Measurements from ENCODE around the gene DNASE1L3.
A peak's percentile ranks its signal among the peaks of the same experiment; 100 is the strongest.

DNASE1L3 gene

DNA sequence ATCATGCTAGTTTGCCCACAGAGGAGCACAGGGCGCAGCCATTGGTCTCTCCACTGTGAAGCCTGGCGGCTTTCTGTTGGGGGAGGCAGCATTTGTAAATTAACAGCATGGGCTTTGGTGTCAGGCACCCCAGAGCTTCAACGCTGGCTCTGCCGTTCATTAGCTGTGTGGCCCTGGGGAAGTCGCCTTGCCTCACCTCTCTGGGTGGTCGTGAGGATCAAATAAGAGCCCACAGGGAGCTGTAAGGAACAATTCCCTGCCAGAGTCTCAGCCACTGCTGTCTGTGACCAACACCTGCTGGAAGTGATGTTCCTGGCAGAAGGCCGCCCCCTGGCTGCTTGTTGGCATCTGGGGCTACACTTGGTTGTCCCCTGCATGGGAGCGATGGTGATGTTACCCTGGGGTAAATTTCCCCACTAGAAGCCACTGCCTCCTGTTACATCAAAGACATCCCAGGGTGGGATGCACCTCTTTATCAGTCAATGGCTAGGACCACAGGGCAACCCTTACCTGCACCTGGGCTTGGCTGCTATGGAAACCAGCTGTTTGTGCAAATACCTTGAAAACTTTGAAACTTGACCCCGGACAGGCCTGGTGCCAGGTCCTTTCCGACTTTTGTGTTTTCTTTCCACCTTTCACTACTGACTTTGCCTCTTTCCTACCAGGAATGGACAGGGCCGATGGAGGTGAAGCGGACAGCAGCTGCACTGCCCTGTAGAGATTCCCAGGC lies 36.9 kb downstream of the DNASE1L3 start:
- H3K27ac ChIP-seq (ENCODE audit: low read depth, low read length) = peak overlapping the region; percentile 23

DNA sequence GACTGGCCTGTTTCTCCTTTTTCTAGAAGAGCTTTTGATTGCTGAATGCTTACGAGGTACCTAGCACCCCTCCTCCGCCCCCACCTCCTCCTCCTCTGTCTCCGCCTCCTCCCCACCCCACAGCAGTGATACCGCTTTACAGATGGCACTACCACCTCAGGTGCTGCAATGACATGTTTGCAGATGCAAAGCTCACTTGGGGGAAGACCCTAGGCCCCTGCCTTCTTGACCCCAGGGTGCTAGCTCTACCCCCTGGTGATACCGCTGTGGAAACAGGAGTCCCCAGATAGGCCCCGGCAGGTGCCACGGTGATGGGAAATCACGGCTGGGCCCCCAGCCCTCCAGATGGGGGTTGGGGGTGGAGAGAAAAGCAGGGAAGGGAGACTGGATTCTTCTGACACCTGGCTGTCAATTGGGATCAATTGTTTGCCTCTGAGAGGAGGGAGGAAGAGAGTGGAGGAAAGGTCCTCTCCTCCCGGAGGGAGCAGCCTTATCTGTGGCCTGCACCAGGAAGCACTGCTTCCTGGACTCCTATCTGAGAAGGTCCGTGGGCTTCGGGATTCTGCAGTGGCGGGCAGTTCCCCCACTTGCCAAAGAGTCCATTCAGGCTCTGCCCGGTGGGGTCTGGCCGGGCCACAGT lies 37.6 kb downstream of the DNASE1L3 start:
- Histone ChIP-seq H3K27ac (ENCODE audit: low read depth, low read length) (no peak overlapping the region), H3K27me3 (ENCODE audit: control insufficient read depth in 5 of 5, insufficient read depth in 4 of 5, low read length in 5 of 5) (peaks cover 0 to 3% (median 0%) of the 10 kb centered on the region in 5 donors), H3K9ac (ENCODE audit: low read length in 5 of 5) (peak overlapping the region in 1 of 5 donors; percentile 2), H3K4me3 (ENCODE audit: low read depth in 1 of 5, low read length in 5 of 5) (no peak overlapping the region), H3K9me3 (ENCODE audit: control insufficient read depth in 5 of 5, low read length in 5 of 5) (no peaks in the 10 kb centered on the region), H3K36me3 (ENCODE audit: control insufficient read depth in 5 of 5, insufficient read depth in 5 of 5, low read length in 5 of 5) (peaks cover 0 to 36% (median 30%) of the 10 kb centered on the region in 5 donors), H3K4me1 (ENCODE audit: control insufficient read depth in 5 of 5, insufficient read depth in 5 of 5, low read length in 5 of 5) (peaks cover 2 to 41% (median 28%) of the 10 kb centered on the region in 5 donors)

More for the DNA sequence above, 36.9 kb downstream of the DNASE1L3 start:
- no peaks in the 10 kb centered on the region for H3K9me3 ChIP-seq (ENCODE audit: control insufficient read depth in 5 of 5, low read length in 5 of 5)
- H3K9ac ChIP-seq (ENCODE audit: low read length in 5 of 5) = peak overlapping the region in 2 of 5 donors; percentile 2 to 35
- H3K27me3 ChIP-seq (ENCODE audit: control insufficient read depth in 5 of 5, insufficient read depth in 4 of 5, low read length in 5 of 5) = peaks cover 0 to 3% (median 0%) of the 10 kb centered on the region in 5 donors
- peaks cover 2 to 47% (median 35%) of the 10 kb centered on the region in 5 donors for H3K4me1 ChIP-seq (ENCODE audit: control insufficient read depth in 5 of 5, insufficient read depth in 5 of 5, low read length in 5 of 5)
- H3K4me3 ChIP-seq (ENCODE audit: low read depth in 1 of 5, low read length in 5 of 5) = no peak overlapping the region
- peaks cover 0 to 29% (median 24%) of the 10 kb centered on the region in 5 donors for H3K36me3 ChIP-seq (ENCODE audit: control insufficient read depth in 5 of 5, insufficient read depth in 5 of 5, low read length in 5 of 5)

DNA sequence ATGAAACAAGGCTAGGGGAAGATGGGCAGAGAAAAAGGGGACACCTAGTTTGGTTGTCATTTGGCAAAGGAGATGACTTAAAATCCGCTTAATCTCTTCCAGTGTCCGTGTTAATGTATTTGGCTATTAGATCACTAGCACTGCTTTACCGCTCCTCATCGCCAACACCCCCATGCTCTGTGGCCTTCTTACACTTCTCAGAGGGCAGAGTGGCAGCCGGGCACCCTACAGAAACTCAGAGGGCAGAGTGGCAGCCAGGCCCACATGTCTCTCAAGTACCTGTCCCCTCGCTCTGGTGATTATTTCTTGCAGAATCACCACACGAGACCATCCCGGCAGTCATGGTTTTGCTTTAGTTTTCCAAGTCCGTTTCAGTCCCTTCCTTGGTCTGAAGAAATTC lies 39.6 kb downstream of the DNASE1L3 start:
- H3K27ac ChIP-seq (ENCODE audit: low read depth, low read length) = no peak overlapping the region
- peaks cover 2 to 33% (median 21%) of the 10 kb centered on the region in 5 donors for H3K4me1 ChIP-seq (ENCODE audit: control insufficient read depth in 5 of 5, insufficient read depth in 5 of 5, low read length in 5 of 5)

GRCh38 chr3:58170376-58170775 lies 40.4 kb downstream of the DNASE1L3 start:
- H3K36me3 ChIP-seq (ENCODE audit: control insufficient read depth in 5 of 5, insufficient read depth in 5 of 5, low read length in 5 of 5) = peaks cover 0 to 50% (median 34%) of the 10 kb centered on the region in 5 donors
- H3K27ac ChIP-seq (ENCODE audit: low read depth, low read length) = no peak overlapping the region
- H3K4me3 ChIP-seq (ENCODE audit: low read depth in 1 of 5, low read length in 5 of 5) = no peak overlapping the region
- no peaks in the 10 kb centered on the region for H3K9me3 ChIP-seq (ENCODE audit: control insufficient read depth in 5 of 5, low read length in 5 of 5)
- H3K4me1 ChIP-seq (ENCODE audit: control insufficient read depth in 5 of 5, insufficient read depth in 5 of 5, low read length in 5 of 5) = peaks cover 2 to 26% (median 13%) of the 10 kb centered on the region in 5 donors
- no peaks in the 10 kb centered on the region for H3K27me3 ChIP-seq (ENCODE audit: control insufficient read depth in 5 of 5, insufficient read depth in 4 of 5, low read length in 5 of 5)
- no peak overlapping the region for H3K9ac ChIP-seq (ENCODE audit: low read length in 5 of 5)

More for the DNA sequence above, 39.6 kb downstream of the DNASE1L3 start:
- H3K9ac ChIP-seq (ENCODE audit: low read length in 5 of 5) = no peak overlapping the region
- no peak overlapping the region for H3K4me3 ChIP-seq (ENCODE audit: low read depth in 1 of 5, low read length in 5 of 5)
- peaks cover 0 to 3% (median 0%) of the 10 kb centered on the region in 5 donors for H3K27me3 ChIP-seq (ENCODE audit: control insufficient read depth in 5 of 5, insufficient read depth in 4 of 5, low read length in 5 of 5)
- H3K9me3 ChIP-seq (ENCODE audit: control insufficient read depth in 5 of 5, low read length in 5 of 5) = no peaks in the 10 kb centered on the region
- peaks cover 0 to 44% (median 34%) of the 10 kb centered on the region in 5 donors for H3K36me3 ChIP-seq (ENCODE audit: control insufficient read depth in 5 of 5, insufficient read depth in 5 of 5, low read length in 5 of 5)

- no peaks in the 10 kb centered on the region for H3K27me3 ChIP-seq (ENCODE audit: control insufficient read depth in 5 of 5, insufficient read depth in 4 of 5, low read length in 5 of 5)
- no peak overlapping the region for H3K9ac ChIP-seq (ENCODE audit: low read length in 5 of 5)
- peaks cover 0 to 60% (median 43%) of the 10 kb centered on the region in 5 donors for H3K36me3 ChIP-seq (ENCODE audit: control insufficient read depth in 5 of 5, insufficient read depth in 5 of 5, low read length in 5 of 5)
- H3K27ac ChIP-seq (ENCODE audit: low read depth, low read length) = no peak overlapping the region
- H3K4me1 ChIP-seq (ENCODE audit: control insufficient read depth in 5 of 5, insufficient read depth in 5 of 5, low read length in 5 of 5) = peaks cover 0 to 16% (median 5%) of the 10 kb centered on the region in 5 donors
- no peaks in the 10 kb centered on the region for H3K9me3 ChIP-seq (ENCODE audit: control insufficient read depth in 5 of 5, low read length in 5 of 5)
- no peak overlapping the region for H3K4me3 ChIP-seq (ENCODE audit: low read depth in 1 of 5, low read length in 5 of 5)
These were observed 41.4 kb downstream of the DNASE1L3 start for GRCh38 chr3:58169371-58169770.

DNA sequence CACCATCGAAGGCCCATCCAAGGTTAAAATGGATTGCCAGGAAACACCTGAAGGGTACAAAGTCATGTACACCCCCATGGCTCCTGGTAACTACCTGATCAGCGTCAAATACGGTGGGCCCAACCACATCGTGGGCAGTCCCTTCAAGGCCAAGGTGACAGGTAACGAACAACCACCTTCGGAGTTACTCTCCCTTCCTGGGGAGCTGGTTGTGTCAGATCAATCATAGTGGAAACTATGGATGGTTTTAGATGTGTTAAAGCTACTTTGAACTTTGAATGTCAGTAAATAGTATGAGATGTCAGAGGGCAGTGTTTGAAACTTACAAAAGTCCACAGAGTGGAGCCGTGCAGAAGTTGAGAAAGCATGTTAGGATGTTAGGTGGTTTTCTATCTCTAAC lies 42.3 kb downstream of the DNASE1L3 start:
- H3K4me1 ChIP-seq (ENCODE audit: control insufficient read depth in 5 of 5, insufficient read depth in 5 of 5, low read length in 5 of 5) = peaks cover 0 to 7% (median 0%) of the 10 kb centered on the region in 5 donors
- no peak overlapping the region for H3K9ac ChIP-seq (ENCODE audit: low read length in 5 of 5)
- H3K36me3 ChIP-seq (ENCODE audit: control insufficient read depth in 5 of 5, insufficient read depth in 5 of 5, low read length in 5 of 5) = peaks cover 0 to 69% (median 51%) of the 10 kb centered on the region in 5 donors
- no peak overlapping the region for H3K4me3 ChIP-seq (ENCODE audit: low read depth in 1 of 5, low read length in 5 of 5)
- no peaks in the 10 kb centered on the region for H3K27me3 ChIP-seq (ENCODE audit: control insufficient read depth in 5 of 5, insufficient read depth in 4 of 5, low read length in 5 of 5)
- H3K9me3 ChIP-seq (ENCODE audit: control insufficient read depth in 5 of 5, low read length in 5 of 5) = no peaks in the 10 kb centered on the region
- H3K27ac ChIP-seq (ENCODE audit: low read depth, low read length) = no peak overlapping the region

DNA sequence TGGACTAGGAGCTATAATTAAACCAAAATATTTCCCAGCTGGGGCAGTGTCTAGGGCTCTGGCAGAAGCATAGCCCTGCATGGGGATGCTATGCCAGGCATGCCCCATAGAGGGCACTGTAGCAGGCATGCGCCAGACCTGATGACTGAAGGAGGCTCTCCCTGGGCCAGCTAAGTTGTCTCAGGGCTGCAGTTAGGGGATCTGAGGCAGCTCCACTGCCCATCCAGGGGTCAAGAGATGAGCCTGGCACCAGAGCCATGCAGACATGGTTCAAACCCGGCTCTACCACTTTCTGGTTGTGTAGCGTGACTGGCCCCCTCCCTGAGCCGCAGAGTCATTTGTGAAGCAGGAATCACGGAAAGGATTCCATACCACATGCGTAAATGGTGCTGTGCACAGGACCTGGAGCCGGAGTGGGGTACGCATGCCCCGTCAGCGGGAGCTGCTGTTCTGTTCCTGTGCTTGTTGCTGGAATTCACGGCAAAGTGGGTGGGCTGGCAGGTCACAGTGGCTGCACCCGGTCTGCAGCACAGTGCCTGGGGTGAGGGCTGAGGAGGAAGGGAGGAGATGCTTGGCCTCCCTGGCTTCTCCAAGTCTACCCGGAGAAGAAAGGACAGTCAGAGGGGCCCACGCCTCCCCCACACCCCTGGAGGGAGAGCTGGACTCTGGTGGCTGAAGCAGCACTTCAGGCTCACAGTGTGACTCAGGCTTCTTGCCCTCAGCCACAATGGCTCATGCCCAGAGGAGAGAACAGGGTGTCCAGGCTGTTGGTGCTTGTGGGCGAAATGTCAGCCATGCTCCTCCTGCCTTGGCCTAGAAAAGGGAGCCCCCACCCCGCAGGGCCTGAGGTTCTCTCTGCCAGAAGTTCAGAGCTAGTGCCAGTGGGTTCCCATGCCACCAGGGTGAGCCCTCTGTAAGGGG lies 43.1 kb downstream of the DNASE1L3 start:
- no peaks in the 10 kb centered on the region for H3K4me1 ChIP-seq (ENCODE audit: control insufficient read depth in 5 of 5, insufficient read depth in 5 of 5, low read length in 5 of 5)
- no peak overlapping the region for H3K4me3 ChIP-seq (ENCODE audit: low read depth in 1 of 5, low read length in 5 of 5)
- no peaks in the 10 kb centered on the region for H3K9me3 ChIP-seq (ENCODE audit: control insufficient read depth in 5 of 5, low read length in 5 of 5)
- no peaks in the 10 kb centered on the region for H3K27me3 ChIP-seq (ENCODE audit: control insufficient read depth in 5 of 5, insufficient read depth in 4 of 5, low read length in 5 of 5)
- peaks cover 0 to 77% (median 59%) of the 10 kb centered on the region in 5 donors for H3K36me3 ChIP-seq (ENCODE audit: control insufficient read depth in 5 of 5, insufficient read depth in 5 of 5, low read length in 5 of 5)
- H3K9ac ChIP-seq (ENCODE audit: low read length in 5 of 5) = no peak overlapping the region
- H3K27ac ChIP-seq (ENCODE audit: low read depth, low read length) = no peak overlapping the region

DNA sequence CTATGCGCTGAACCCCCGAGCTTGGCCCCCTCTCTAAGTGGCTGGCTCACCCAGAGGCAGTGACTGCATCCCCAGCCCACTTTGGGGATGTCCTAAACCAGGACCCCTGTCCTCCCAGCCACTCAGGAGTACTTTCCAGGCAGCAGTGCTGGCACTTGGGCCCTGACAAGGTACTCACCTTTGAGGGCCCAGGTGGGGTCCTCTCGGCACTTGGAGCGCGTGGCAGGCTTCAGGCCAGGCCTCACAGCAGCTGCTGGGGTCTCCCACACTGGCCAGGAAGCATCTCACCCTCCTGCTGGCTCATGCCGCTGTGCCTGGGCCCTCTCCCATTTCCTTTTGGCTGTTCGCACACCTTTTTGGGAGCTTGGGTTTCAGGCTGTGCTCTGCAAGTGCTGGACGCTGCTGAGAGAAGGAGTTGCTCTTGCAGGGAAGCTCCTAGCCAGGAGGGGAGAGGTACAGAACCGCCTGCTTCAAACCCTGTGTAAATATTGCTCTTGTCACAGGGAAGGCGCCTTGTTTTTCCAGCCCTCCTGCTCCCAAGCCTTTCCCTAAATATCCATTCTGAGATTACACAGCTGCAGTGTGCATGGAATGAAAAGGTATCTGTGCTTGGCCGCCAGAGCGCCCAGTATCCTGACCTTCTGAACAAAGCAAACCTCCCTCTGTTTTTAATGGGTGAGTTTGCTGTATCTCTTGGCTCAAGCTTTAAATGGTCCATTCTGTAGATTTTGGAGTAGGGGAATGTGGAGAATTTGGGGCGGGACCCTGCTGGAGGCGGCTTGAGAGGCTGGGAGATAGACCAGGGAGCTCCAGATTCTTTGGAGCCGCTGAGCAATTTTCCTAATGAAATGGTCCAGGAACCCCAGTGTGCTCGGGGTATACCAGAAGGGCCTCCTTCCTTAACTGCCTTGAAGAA lies 45.6 kb downstream of the DNASE1L3 start:
- no peak overlapping the region for H3K27ac ChIP-seq (ENCODE audit: low read depth, low read length)
- H3K9ac ChIP-seq (ENCODE audit: low read length in 5 of 5) = no peak overlapping the region
- peaks cover 3 to 12% (median 8%) of the 10 kb centered on the region in 5 donors for H3K4me1 ChIP-seq (ENCODE audit: control insufficient read depth in 5 of 5, insufficient read depth in 5 of 5, low read length in 5 of 5)

More for the DNA sequence above, 45.6 kb downstream of the DNASE1L3 start:
- H3K9me3 ChIP-seq (ENCODE audit: control insufficient read depth in 5 of 5, low read length in 5 of 5) = peaks cover 0 to 5% (median 0%) of the 10 kb centered on the region in 5 donors
- peaks cover 0 to 69% (median 52%) of the 10 kb centered on the region in 5 donors for H3K36me3 ChIP-seq (ENCODE audit: control insufficient read depth in 5 of 5, insufficient read depth in 5 of 5, low read length in 5 of 5)
- no peak overlapping the region for H3K4me3 ChIP-seq (ENCODE audit: low read depth in 1 of 5, low read length in 5 of 5)
- no peaks in the 10 kb centered on the region for H3K27me3 ChIP-seq (ENCODE audit: control insufficient read depth in 5 of 5, insufficient read depth in 4 of 5, low read length in 5 of 5)
